HG03520 (cell line): Measurements from ENCODE around the gene METTL1.
"Not testable (repeated sequence)": the region's sequence is repeated elsewhere in the genome, so short reads cannot be mapped to it uniquely, and the experiment has no call there.

ENCODE experiments used
- ATAC-seq: cut with Tn5 transposase; IDR thresholded peaks from one replicate; pipeline ENCODE4 v1.9.1; 2021; ENCODE audit warnings: mild to moderate bottlenecking, moderate library complexity; ENCODE audit not compliant: unreplicated experiment

Gene METTL1

GRCh38 chr12:57797933-57798332 is 26.0 kb upstream of the METTL1 start:
- no peak for ATAC-seq

GRCh38 chr12:57796996-57797395 is 25.1 kb upstream of the METTL1 start:
- ATAC-seq = no peak

GRCh38 chr12:57795354-57795753 is 23.4 kb upstream of the METTL1 start:
- no peak for ATAC-seq

- ATAC-seq = no peak
Measured at GRCh38 chr12:57793920-57794319, 22.0 kb upstream of the METTL1 start.

- no peak for ATAC-seq
Measured at GRCh38 chr12:57783861-57784260, 12.0 kb upstream of the METTL1 start.

- no peak for ATAC-seq
Measured at GRCh38 chr12:57783466-57783801, 11.5 kb upstream of the METTL1 start.

- peak; percentile 74 for ATAC-seq
Measured at GRCh38 chr12:57782608-57783465, 10.9 kb upstream of the METTL1 start, which contains the start of gene TSFM. TSS of gene TSFM (plus strand) at chr12:57782787. CDS start at chr12:57782802, 15 bp downstream.

- ATAC-seq = peak; percentile 19
Measured at GRCh38 chr12:57782243-57782607, 10.3 kb upstream of the METTL1 start.

GRCh38 chr12:57781801-57782200 is 9.9 kb upstream of the METTL1 start:
- no peak for ATAC-seq

GRCh38 chr12:57781244-57781643 is 9.3 kb upstream of the METTL1 start:
- ATAC-seq = no peak

- no peak for ATAC-seq
Measured at GRCh38 chr12:57780284-57780897, 8.5 kb upstream of the METTL1 start.

- ATAC-seq = no peak
Measured at GRCh38 chr12:57779736-57780135, 7.8 kb upstream of the METTL1 start.

- no peak for ATAC-seq
Measured at GRCh38 chr12:57777911-57778310, 6.0 kb upstream of the METTL1 start.

GRCh38 chr12:57777367-57777766 is 5.5 kb upstream of the METTL1 start:
- ATAC-seq = no peak

- no peak for ATAC-seq
Measured at GRCh38 chr12:57776247-57776587, 4.3 kb upstream of the METTL1 start.

- ATAC-seq = no peak
Measured at GRCh38 chr12:57775563-57776246, 3.8 kb upstream of the METTL1 start.

GRCh38 chr12:57775044-57775443 is 3.1 kb upstream of the METTL1 start:
- ATAC-seq = no peak

GRCh38 chr12:57774634-57775033 is 2.7 kb upstream of the METTL1 start:
- ATAC-seq = not testable (repeated sequence)

GRCh38 chr12:57772429-57773322 is 771 bp upstream of the METTL1 start, which contains the start of gene EEF1AKMT3:
TSS of gene EEF1AKMT3 (plus strand) at chr12:57772614. CDS start at chr12:57772725, 111 bp downstream.
- ATAC-seq = peak; percentile 4

- peak; percentile 65 for ATAC-seq
Measured at GRCh38 chr12:57771236-57771872, 551 bp downstream of the METTL1 start.
